HepG2 (cell line): ENCODE results near the gene RETREG2. TPM values are rescaled to one million over a fixed set of nuclear protein-coding genes. Genes with fewer than 3 reads are reported as not detected.

ENCODE experiments used
- FOXK1 ChIP-seq: sonication (generic); formaldehyde crosslinking; IDR thresholded peaks from 2 replicates; pipeline ENCODE4 v1.4.0; 2020; ENCODE audit warnings: low read depth, missing genetic modification reagents, borderline replicate concordance
- HNF4A ChIP-seq: sonication (generic); formaldehyde crosslinking; IDR thresholded peaks from 2 replicates; pipeline ENCODE4 v1.4.0; 2020; ENCODE audit warnings: missing genetic modification reagents
- KDM2A ChIP-seq: sonication (generic); formaldehyde crosslinking; IDR thresholded peaks from 2 replicates; pipeline ENCODE4 v1.4.0; 2020; ENCODE audit warnings: low read depth, missing genetic modification reagents, borderline replicate concordance
- KLF11 ChIP-seq: IDR thresholded peaks from 2 replicates; pipeline ENCODE4 v1.6.1; 2016; ENCODE audit warnings: missing compliant biosample characterization
- MAF1 ChIP-seq: sonication (generic); formaldehyde crosslinking; IDR thresholded peaks from 2 replicates; pipeline ENCODE4 v1.5.0; 2020; ENCODE audit warnings: missing genetic modification reagents, borderline replicate concordance
- MAFK ChIP-seq, 2 experiments: IDR thresholded peaks in 1 of 2; conservative IDR thresholded peaks in 1 of 2; 2 replicates each; pipeline ENCODE4 v1.6.1; 2011; ENCODE audit warnings: improper control_type of control experiment in 2 of 2, low read length in 2 of 2
- NCOA5 ChIP-seq: sonication (generic); formaldehyde crosslinking; IDR thresholded peaks from 2 replicates; pipeline ENCODE4 v1.4.0; 2020; ENCODE audit warnings: missing genetic modification reagents
- NONO ChIP-seq, 2 experiments: fragments of 450-650 bp in 1 of 2; sonication (generic) in 1 of 2; formaldehyde crosslinking in 1 of 2; IDR thresholded peaks in 1 of 2; conservative IDR thresholded peaks in 1 of 2; 2 replicates each; pipeline versions ENCODE4 v1.6.1 to v1.8.0; 2017 to 2022; ENCODE audit warnings: mild to moderate bottlenecking in 1 of 2, missing genetic modification reagents in 1 of 2, moderate library complexity in 1 of 2
- PCBP2 ChIP-seq: fragments of 200-400 bp; formaldehyde crosslinking; optimal IDR thresholded peaks from 2 replicates; pipeline ENCODE3; 2018; ENCODE audit warnings: low read length, low read depth; ENCODE audit not compliant: poor library complexity, severe bottlenecking
- SAP130 ChIP-seq: IDR thresholded peaks from 2 replicates; pipeline ENCODE4 v1.6.1; 2016; ENCODE audit warnings: low read depth
- SNAPC5 ChIP-seq: sonication (generic); formaldehyde crosslinking; IDR thresholded peaks from 2 replicates; pipeline ENCODE4 v1.8.1; 2023; ENCODE audit warnings: mild to moderate bottlenecking, missing genetic modification reagents, borderline replicate concordance
- XBP1 ChIP-seq: sonication (generic); formaldehyde crosslinking; IDR thresholded peaks from 2 replicates; pipeline ENCODE4 v1.5.0; 2020; ENCODE audit warnings: missing genetic modification reagents
- ZBTB34 ChIP-seq: sonication (generic); formaldehyde crosslinking; IDR thresholded peaks from 2 replicates; pipeline ENCODE4 v1.8.0; 2022; ENCODE audit warnings: mild to moderate bottlenecking, missing genetic modification reagents
- ZBTB49 ChIP-seq: sonication (generic); formaldehyde crosslinking; IDR thresholded peaks from 2 replicates; pipeline ENCODE4 v1.4.0; 2020; ENCODE audit warnings: missing genetic modification reagents, borderline replicate concordance
- ZFP62 ChIP-seq: sonication (generic); formaldehyde crosslinking; IDR thresholded peaks from 2 replicates; pipeline ENCODE4 v1.4.0; 2020; ENCODE audit warnings: missing genetic modification reagents
- ZNF24 ChIP-seq: fragments of 450-650 bp; IDR thresholded peaks from 2 replicates; pipeline ENCODE4 v1.6.1; 2017; ENCODE audit warnings: antibody characterized with exemption, mild to moderate bottlenecking
- ZNF253 ChIP-seq: sonication (generic); formaldehyde crosslinking; IDR thresholded peaks from 2 replicates; pipeline ENCODE4 v1.8.0; 2022; ENCODE audit warnings: mild to moderate bottlenecking, missing genetic modification reagents, borderline replicate concordance
- ZNF354B ChIP-seq: sonication (generic); formaldehyde crosslinking; IDR thresholded peaks from 2 replicates; pipeline ENCODE4 v1.8.0; 2022; ENCODE audit warnings: mild to moderate bottlenecking, missing genetic modification reagents
- ZNF512 ChIP-seq: sonication (generic); formaldehyde crosslinking; IDR thresholded peaks from 2 replicates; pipeline ENCODE4 v1.4.0; 2020; ENCODE audit warnings: mild to moderate bottlenecking, missing genetic modification reagents
- ZNF547 ChIP-seq: sonication (generic); formaldehyde crosslinking; IDR thresholded peaks from 2 replicates; pipeline ENCODE4 v1.5.1; 2020; ENCODE audit warnings: mild to moderate bottlenecking, missing genetic modification reagents
- ZNF7 ChIP-seq: IDR thresholded peaks from 2 replicates; pipeline ENCODE4 v1.6.1; 2016; ENCODE audit warnings: missing biosample characterization, missing genetic modification reagents
- ZNF746 ChIP-seq: sonication (generic); formaldehyde crosslinking; IDR thresholded peaks from 2 replicates; pipeline ENCODE4 v1.8.0; 2022; ENCODE audit warnings: mild to moderate bottlenecking, missing genetic modification reagents
- ZNF883 ChIP-seq: sonication (generic); formaldehyde crosslinking; IDR thresholded peaks from 2 replicates; pipeline ENCODE4 v1.5.1; 2020; ENCODE audit warnings: mild to moderate bottlenecking, missing genetic modification reagents; ENCODE audit errors: not compliant biosample characterization
- polyA plus RNA-seq, 8 experiments: library from polyadenylated mRNA; depleted of rRNA in 3 of 8; stranded (reverse) in 7 of 8; unstranded in 1 of 8; fragments of >200 nt; fragmentation: Illumina TruSeq in 4 of 8; extraction: Trizol in 4 of 8; gene quantifications; 2 replicates each; pipeline versions ENCODE4 v1.2.1 to v1.2.3, GENCODE V29; 2011 to 2016; ENCODE audit warnings: low read depth in 4 of 8, missing spikeins in 1 of 8, mixed read lengths in 1 of 8; ENCODE audit not compliant: insufficient read depth in 1 of 8
- total RNA-seq, 5 experiments: library from RNA; depleted of rRNA; stranded (reverse); fragments of >200 nt; fragmentation: Illumina TruSeq; extraction: Trizol; gene quantifications; 2 replicates each; pipeline ENCODE4 v1.2.3, GENCODE V29; 2016; ENCODE audit warnings: low read depth in 1 of 5

RETREG2 gene
- total and polyA plus RNA-seq, 2 of the 13 experiments (the other 11 are each of a cell fraction or from before 2014, with no cell fraction given) = 86.0 to 134 TPM

- TF ChIP-seq ZFP62 (CRISPR knock-in tag) (0 out of 2 replicates have a peak, but pooled peaks have one; percentile 43), XBP1 (CRISPR knock-in tag) (no peak), SAP130 (CRISPR knock-in tag) (peak; percentile 91), ZNF512 (CRISPR knock-in tag) (no peak), ZNF883 (CRISPR knock-in tag) (peak; percentile 25), ZBTB34 (no peak), ZNF547 (CRISPR knock-in tag) (no peak), MAF1 (CRISPR knock-in tag) (peak; percentile 81; the same call in 1 of the 2 replicates), ZNF253 (CRISPR knock-in tag) (peak; percentile 89), KDM2A (CRISPR knock-in tag) (peak; percentile 37; the same call in 1 of the 2 replicates), ZNF24 (no peak; the same call in 1 of the 2 replicates), NCOA5 (CRISPR knock-in tag) (no peak), NONO (IDR thresholded peaks at IDR 0.05) (no peak), NONO (CRISPR knock-in tag; conservative IDR thresholded peaks at IDR 0.05) (peak; percentile 63), SNAPC5 (CRISPR knock-in tag) (no peak), ZNF746 (CRISPR knock-in tag) (peak; percentile 70; the same call in 1 of the 2 replicates), KLF11 (CRISPR knock-in tag) (no peak), ZNF354B (no peak), ZBTB49 (CRISPR knock-in tag) (no peak), FOXK1 (CRISPR knock-in tag) (no peak; the same call in 1 of the 2 replicates), MAFK (conservative IDR thresholded peaks at IDR 0.05 in 1 of 2, IDR thresholded peaks at IDR 0.05 in 1 of 2; ENCODE audit: low read length in 2 of 2) (peak in 1 of 2 experiments; percentile 19; a peak in 1 of 4 replicates), ZNF7 (CRISPR knock-in tag) (no peak), PCBP2 (peak; percentile 17), HNF4A (CRISPR knock-in tag) (no peak)
Measured at GRCh38 chr2:219177552-219178376, at the start of gene RETREG2 (continued).
